Stimulated activated CD8-positive, alpha-beta memory T cell treated with anti-CD3 and anti-CD28 coated beads, Interleukin-15, amount 100 ng/mL, for 48 hours (primary cell): Measurements from ENCODE around the gene HOXD11.

Source experiments
- DNase-seq, 2 donors: peaks; one replicate each; pipeline ENCODE4 v3.0.0-alpha.2; 2020; ENCODE audit warnings: low read depth in 2 of 2

Gene HOXD11

GRCh38 chr2:176081376-176081836 is 25.7 kb upstream of the HOXD11 start:
- no peak for DNase-seq

DNA sequence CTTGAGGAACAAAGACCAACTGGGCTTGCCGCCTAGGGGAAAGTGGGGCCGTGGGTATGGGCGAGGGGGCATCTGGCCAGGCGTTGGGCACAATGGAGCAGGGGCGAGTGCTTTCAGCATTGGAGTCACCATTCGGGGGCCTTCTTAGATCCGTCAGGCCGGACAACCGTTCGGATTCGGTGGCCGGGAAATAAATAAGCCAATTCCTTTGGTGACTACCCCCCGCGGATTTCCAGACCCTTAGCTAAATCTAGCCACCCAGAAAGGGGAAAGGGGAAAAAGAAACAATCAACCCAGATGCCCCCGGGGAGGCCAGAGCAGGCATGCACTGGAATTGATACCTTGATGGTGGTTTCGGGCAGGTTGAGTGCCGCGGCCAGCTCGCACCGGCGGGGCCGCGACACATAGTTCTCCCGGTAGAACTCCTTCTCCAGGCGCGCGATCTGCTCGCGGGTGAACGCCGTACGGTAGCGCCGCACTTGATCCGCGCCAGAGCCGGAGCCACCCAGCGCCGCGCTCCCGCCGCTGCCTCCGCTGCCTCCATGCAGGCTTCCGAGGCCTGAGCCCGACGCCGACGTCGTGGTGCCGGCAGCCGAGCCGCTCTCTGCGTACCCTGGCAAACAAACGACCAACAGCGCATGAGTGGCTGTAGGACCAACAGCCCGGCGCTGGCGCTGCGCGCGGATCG is 25.1 kb upstream of the HOXD11 start:
- DNase-seq: no peak

GRCh38 chr2:176082525-176082823 is 24.6 kb upstream of the HOXD11 start:
- no peak for DNase-seq

- DNase-seq: no peak
These were observed 24.0 kb upstream of the HOXD11 start for GRCh38 chr2:176082824-176083751.

DNA sequence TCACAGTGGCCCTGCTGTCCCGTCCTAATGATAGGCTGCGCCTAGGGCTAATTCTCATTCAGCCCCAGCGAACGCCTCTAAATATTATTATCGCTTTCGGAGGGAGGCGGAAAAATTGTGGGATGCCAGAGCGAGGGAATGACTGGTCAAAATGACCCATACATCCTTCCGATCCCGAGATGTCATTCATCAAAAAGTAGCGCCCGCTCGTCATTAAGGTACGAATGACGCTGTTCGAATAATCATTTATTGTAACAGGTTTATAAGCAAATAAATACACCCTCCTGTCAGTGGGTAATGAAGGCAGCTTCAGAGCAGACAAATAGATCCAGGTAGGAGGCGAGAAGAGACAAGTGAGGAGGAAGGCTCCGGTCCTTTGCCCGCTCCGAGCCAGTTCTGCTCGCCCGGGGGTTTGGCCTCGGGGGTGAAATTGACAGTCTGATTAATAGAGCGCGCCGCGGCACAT is 23.3 kb upstream of the HOXD11 start, which contains the start of gene EVX2:
EVX2 (minus strand) TSS at position 167 of the 466 bp plus-strand sequence. CDS start 186 bp downstream, outside the sequence.
- DNase-seq: no peak

GRCh38 chr2:176084611-176085119 is 22.4 kb upstream of the HOXD11 start:
- no peak for DNase-seq

- no peak for DNase-seq
These were observed 21.8 kb upstream of the HOXD11 start for GRCh38 chr2:176085120-176085788.

DNA sequence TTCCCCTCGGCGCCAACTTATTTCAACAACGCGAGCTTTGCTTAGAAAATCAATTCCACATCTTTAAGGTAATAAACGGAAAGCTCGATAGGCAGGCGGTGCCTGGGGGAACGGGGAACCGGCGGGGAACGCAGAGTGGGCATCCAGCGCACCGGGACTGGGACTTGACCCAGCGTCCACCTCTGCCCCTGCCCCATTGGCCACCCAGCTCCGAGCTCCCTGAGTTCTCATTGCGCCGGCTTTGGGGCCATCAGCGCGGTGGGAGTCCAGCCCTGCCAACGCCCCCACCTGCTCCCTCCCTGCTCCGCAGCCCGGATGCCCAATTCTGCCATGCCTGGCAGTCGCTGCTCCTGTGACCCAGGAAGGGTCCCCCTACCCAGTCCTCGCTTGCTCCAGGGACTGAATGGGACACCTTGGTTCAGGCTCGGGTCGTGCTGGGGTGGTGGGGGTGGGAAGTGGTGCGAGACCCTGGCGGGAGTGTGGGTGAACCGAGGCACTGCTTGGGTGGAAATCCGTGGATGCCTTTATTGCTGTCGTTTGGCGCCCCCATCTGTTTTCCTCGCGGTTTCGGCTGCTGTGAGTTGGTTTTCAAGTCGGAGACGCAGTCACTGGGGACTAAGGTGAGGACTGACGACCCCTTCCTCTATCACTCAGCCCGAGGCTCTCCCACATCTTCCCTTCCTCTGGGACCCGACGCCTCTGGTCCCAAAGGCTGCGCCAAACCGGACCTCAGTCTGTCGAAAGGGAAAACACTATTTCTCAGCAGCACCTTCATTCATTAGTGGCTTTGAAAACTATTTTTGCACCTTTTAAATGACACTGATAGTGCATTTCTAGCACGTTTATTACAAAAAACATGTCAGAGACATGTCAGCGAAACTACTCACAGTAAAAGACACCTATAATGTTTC is 21.0 kb upstream of the HOXD11 start:
- DNase-seq: no peak

GRCh38 chr2:176087330-176088047 is 19.6 kb upstream of the HOXD11 start:
- DNase-seq: no peak

DNA sequence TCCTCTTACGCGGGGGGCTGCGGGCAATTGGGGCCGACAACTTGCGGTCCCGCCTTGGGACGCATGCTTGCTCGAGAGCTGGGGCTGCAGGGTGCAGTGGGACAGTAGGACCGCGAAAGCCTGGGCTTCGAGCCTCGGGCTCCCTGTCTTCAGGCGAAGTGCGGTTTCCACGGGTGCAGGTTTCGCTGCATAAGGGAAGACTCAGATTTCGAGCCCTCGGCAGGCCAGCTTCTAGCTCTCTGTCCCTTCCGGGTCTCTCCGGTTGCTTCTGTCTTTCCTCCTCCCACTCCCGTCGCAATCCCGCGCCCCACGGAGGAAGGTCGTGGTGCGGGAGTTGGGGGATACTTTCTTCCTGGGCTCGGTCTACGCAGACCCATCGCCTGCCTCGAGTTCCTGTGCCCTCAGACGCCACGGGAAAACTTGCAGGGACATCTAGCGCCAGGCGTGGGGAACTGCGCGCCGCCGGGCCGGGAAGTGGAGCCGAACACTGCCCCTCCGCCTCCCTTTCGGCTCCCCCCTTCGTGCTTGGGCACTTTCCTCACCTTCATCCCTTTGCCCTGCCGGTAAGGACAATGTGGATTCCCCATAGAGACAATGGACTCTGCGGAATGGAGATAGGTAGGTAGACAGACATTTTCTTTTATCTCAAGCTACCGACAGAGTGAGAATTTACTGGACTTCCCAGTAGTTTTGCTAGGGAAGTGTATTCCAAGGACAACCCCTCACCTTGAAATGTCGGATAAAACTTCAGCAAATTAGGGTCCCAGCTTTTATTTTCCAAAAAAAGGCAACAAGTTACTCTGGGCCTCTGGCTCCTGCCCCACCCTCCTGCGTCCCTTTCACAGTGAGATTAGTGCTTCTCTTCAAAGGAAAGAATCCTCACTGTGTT is 18.8 kb upstream of the HOXD11 start:
- DNase-seq: no peak

DNA sequence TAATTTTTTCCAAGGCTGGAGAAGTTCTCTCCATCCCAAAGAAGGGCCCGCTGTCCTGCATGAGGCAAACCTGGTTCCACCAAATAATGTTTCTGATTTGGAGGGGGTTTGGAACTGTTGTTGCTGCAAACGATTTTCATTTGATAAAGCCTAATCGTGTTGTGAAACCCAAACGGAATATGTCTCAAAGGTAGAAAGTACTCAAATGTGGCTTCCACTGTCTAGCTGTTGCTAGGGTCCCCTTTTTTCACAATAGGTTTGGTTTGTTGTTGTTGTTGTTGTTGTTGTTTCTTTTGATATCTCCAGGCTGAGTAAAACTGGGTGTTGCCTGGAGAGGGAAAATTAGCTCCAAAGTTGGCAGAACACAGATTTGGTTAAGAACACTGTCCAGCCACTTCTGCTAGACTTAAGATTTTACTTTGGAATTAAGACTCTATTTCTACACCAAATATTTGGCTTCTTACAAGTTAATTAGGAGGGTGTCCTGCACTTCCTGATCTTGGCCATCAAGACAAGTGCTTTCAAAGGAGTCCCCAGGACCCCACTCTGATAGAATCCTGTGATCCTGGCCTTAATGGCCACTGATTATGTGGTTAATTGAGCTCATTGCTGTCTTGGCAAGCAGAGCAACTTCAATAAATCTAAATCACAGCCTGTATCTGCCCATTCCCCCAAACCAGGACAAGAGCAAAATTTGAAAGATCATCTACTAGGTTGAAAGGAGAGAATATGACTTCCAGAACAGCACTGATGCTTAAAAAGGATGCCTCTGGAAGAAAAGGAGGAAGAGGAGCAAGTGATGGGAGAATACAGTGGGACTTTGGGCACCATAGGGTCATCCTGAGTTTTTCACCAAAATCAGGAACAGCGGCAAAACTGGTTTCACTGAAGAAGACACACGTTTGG is 17.9 kb upstream of the HOXD11 start:
- DNase-seq: no peak

GRCh38 chr2:176089843-176090395 is 17.2 kb upstream of the HOXD11 start:
- no peak for DNase-seq

DNA sequence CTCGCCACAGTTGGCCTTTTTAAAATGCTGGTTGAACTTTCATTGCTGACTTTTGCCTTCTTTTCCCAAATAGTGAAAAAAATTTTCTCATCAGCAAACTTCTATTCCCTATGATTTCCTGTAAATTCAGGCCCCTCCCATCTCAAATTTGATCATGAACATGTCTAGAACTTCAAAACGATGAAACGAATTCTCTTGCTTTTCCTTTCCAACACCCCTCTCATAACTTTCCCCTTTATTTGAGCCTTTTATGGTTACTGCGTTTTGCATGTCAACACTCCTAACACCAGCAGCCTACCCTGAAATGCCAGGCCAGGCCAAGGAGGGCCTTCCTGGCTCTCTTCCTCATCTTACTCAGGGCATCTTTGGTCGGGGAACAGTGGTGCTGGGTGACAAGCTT is 16.2 kb upstream of the HOXD11 start:
- no peak for DNase-seq

GRCh38 chr2:176091329-176092258 is 15.5 kb upstream of the HOXD11 start:
- DNase-seq: no peak

GRCh38 chr2:176092270-176093144 is 14.6 kb upstream of the HOXD11 start, which contains the start of gene HOXD13:
TSS of gene HOXD13 (plus strand) at chr2:176092721. CDS start at chr2:176092891, 170 bp downstream.
- no peak for DNase-seq
